Stimulated activated CD4-positive, alpha-beta T cell treated with anti-CD3 and anti-CD28 coated beads, Interleukin-2, amount 100 ng/mL, for 24 hours (primary cell): ENCODE data around the gene UFSP2.

ENCODE experiments used
- DNase-seq, 2 donors: peaks; one replicate each; pipeline ENCODE4 v3.0.0-alpha.2; 2020

Gene UFSP2, protein sequence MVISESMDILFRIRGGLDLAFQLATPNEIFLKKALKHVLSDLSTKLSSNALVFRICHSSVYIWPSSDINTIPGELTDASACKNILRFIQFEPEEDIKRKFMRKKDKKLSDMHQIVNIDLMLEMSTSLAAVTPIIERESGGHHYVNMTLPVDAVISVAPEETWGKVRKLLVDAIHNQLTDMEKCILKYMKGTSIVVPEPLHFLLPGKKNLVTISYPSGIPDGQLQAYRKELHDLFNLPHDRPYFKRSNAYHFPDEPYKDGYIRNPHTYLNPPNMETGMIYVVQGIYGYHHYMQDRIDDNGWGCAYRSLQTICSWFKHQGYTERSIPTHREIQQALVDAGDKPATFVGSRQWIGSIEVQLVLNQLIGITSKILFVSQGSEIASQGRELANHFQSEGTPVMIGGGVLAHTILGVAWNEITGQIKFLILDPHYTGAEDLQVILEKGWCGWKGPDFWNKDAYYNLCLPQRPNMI

DNA sequence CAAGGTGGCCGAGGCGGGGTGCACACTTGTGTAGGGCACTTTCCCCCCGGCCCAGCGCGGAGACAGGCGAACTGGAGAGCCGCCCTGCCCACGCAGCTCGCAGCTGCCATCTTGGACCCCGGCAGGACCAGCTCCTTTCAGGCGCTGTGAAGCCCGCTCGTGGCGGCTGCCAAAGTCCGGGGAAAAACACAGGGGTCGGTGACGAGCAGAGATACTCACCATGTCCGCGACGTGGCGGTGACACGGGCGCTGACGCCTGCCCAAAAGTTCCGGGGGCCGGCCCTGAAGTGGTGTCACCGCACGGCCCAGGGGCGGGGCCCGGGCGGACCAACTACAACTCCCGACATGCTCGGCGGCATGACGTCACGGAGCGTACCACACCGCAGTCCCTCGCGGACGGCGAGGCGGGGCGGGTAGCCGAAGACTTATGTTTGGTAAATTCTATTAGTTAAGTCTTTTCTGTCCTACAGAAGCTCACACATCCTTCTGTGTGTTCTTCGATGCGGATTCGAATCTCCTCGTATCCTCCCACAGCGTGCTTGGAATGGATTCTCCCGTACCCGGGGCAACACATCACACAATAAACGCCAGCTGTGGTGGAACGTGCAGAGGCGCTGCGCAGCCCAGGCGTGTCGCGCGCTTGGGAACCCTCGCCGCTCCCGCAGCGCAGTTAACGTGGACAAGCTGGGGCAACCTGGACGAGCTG is at the start of gene UFSP2:
TSS of gene UFSP2 (minus strand) at position 318 of the 706 bp plus-strand sequence. CDS start at position 222, 96 bp downstream.
- peak; percentile 83 to 87 for DNase-seq

DNA sequence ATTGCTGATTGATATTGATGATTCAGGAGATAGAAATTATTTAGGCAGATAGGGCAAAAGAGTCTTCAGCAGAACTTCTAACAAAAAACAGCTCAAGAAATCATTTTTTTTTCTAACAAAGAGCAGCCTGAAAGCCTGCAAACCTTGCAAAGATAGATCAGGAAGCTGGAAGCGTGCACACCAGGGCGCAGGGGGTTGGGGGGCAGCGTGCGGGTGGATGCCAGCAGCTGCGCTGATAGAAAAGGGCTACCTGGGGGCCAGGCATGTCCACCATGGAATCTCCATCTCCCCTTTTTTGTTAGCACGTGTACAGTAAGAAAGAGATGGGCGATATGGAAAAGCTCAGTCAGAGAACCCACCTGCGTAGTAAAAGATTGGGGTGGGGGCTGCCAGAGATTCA is 47.5 kb upstream of the UFSP2 start:
- no peak for DNase-seq

DNA sequence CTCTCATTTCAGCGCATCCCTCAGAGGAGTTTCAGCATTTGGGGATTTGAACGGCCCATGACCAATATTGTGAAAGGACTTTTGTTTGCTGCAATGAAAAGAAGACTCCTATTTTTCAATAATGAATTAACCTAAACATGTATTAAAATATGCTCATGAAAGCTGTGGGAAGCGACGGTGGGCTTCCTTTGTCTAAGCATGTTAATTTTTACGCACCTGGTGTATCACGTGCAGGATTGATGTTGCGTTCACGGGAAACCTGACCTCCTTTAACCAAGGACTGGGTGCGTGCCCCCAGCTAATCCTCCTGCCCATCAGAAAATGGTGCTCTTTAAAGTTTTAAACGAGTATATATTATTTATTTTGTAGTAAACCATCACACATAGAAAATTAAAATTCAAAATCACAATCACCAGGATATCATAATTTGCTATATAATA is 46.4 kb upstream of the UFSP2 start:
- DNase-seq: no peak

DNA sequence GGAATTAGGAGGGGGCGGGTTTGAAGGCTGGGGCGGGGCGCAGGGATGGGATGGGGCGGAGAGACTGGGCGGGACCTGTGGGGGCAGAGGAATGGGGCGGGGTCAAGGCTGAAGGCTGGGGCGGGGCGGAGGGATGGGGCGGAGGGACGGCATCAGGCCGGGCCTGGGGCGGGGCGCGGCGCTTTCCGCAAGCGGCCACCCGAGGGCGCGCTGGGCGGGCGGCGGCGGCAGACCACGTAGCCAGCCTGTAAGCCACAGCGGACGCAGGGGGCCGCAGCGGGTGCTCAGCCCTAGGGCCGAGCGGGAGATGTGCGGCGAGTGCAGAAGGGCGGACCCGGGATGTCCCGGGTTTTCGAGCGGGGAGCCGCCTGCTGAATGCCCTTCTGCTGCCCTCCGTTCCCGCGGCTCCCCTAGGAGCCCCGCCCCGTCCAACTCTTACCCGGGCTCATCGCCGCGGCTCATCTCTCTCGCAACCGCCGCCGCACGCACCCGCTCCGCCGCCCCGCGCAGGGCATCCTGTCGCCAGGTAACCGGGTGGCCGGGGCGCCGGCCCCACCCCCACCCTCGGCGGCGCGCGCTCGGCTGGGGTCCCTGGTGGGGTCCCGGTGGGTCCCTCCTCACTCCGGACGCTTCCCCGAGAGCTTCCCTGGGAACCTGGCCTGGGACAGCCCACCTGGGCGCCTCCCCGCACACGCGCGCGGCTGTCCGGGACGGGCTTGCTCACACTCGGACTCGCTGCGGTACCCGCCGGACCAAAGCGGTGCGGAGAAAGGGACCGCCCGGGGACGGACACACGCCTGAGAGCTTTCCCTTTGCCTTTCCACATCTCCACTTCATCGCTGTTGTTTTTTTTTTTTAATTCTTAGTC is 45.7 kb upstream of the UFSP2 start, which contains the start of gene CCDC110:
TSS of gene CCDC110 (minus strand) at position 499 of the 868 bp plus-strand sequence. CDS start at position 449, 50 bp downstream.
- DNase-seq: peak; percentile 91 to 94

DNA sequence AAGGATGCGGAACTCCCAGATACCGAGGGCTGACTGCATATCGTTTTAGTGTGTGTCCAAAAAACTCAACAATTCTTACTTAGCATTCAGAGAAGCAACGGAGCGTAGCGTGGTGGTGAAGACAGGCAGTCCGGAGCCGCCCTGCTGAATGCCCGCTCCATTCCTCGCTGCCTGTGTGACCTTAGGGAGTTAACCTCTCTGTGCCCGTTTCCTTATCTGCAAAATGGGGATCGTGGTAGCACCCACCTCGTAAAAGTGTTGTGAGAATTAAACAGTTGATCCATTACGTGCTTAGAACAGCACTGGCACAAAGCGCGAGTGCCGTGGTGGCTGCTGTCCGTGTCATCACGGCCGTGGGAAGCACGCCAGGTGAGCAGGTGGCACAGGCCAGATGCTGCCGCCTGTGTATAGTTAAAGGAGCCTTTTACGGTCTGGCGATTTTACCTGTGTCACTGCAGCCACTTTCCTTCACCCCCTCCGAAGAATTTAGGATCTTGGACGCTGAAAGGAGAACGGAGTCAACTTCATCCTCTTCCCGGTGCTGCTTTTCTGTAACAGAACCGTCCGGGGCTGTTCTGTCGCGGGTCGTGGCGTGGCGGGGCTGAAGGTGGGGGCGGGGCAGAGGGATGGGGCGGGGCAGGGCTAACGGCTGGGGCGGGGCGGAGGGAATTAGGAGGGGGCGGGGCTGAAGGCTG is 44.9 kb upstream of the UFSP2 start:
- DNase-seq: no peak

DNA sequence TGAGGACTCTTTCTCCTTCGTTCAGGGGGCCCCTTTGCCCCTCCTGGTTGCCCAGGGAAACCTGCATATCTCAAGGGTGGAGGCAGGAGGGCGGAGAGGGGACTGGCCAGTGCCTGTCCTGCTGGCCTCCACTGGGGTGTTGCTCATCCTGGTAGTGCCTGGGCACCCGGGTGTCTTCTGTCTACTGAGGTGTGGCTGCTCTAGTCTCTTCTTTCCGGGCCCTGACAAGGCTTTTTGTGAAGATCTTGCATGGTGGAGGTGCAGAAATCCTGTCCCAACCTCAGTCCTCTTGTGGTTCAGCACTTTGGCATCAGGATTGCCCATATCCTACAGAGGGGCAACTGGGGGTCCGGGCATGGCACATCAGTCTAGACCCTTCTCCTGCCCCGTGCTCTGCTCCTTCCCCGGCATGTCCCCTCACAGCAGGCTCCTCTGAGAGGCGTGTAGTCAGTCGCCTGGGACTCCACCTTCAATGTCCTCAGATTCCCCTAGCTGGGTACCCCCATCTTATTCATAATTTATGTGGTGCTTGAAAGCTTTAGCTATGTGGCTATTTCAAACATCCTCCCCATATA is 43.9 kb upstream of the UFSP2 start:
- DNase-seq: no peak

DNA sequence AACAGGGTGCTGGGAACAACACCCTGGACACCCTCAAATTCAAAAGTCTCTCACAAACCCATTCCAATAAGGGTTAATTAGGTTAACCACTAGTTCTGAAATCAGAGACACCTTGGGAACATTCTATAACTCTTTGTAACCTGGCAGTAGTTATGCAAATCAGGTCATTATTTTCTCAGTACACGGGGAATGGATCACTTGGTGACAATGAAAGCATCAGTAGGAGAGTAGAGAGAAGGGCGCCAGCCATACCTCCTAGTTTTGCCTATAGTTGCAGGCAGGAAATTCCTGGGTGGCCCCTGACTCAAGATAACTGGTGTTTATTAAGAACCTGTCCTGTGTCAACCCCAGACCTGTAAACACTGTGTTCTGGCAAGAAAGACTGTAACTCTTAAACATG is 43.2 kb upstream of the UFSP2 start:
- no peak for DNase-seq

DNA sequence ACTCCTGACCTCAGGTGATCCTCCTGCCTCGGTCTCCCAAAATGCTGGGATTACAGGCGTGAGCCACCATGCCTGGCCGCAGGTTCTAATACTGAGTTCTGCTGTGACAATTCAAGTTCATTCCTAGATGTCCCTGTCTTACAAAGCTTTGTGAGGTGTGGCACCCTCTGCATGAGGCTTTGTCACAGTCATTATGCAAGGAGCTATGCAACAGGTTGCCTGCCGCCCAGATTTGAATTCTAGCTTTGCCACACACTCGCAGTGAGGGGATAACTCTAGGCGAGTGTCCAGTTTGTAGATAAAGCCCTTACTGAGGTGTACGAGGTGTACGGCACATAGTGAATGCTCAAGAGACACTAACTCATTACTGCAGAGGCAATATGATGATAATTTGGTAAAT is 42.2 kb upstream of the UFSP2 start:
- no peak for DNase-seq

DNA sequence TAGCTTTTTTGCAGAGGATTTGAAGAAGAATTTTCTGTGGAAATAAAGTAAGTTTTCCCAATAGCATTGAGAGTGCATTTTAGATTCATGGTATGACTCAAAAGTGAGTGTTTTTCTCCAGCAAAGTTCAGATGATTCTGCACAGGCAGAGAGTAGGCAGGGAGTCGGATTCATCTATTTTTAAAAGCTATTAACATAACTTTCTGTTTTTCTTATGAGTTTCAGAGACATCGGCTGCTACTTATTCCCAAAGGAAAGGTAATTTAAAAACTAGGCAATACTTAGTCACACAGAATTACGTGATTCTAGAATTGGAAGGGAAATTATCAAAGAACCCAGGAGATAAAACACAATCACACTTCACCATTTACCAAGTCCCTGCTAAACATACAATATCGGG is 41.3 kb upstream of the UFSP2 start:
- DNase-seq: no peak

DNA sequence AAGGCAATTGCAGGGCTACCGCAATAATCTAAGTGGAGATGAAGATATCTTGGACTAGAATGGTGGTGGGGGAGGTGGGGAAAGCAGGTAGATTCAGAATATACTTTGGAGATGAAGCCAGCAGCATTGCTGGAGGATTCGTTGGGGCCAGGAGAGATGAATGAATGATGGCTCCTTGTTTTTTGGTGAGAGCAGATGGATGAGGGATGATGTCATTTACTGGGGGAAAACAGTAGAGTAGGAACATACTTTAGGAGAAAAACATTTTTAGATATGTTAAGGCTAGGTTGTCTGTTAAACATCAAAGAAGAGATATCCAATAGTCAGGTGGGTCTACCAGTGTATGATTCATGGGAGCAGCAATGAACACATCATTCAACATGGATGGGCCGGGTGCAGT is 39.9 kb upstream of the UFSP2 start:
- no peak for DNase-seq

DNA sequence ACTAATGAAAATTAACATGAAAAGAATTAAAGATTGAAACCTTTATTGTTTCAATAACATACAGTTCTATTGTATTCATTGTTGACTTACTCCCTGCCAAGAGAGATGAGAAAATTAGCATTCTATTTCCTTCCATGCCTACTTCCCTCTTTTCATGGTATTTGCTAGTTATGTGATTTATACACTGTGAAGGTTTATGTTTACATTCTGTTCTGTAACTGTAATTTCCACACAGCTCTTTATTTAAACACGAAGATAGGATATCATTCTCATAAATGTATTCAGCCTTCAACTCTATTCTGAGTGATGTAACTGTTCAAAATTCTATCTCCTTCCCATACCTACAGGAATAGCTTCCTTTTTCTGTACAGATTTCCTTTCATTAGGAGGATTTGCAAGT is 39.1 kb upstream of the UFSP2 start:
- no peak for DNase-seq

DNA sequence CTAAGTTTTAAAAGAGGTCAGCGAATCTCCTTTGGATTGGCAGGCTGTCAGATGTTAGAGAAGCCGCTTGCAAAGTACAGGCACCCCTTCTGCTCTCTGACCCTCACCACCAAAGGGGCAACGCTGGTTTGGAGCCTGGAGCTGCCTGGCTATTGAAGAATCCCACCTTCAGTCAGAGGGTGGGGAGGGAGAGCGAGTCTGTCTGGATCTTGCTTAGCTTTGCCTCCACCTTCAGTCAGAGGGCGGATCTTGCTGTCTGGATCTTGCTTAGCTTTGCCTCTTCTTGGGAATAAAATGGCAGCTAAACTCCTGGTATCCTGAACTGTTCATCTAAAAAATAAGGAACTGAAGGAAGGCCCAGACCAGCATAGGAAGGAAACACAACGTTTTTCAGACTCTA is 38.4 kb upstream of the UFSP2 start:
- no peak for DNase-seq

DNA sequence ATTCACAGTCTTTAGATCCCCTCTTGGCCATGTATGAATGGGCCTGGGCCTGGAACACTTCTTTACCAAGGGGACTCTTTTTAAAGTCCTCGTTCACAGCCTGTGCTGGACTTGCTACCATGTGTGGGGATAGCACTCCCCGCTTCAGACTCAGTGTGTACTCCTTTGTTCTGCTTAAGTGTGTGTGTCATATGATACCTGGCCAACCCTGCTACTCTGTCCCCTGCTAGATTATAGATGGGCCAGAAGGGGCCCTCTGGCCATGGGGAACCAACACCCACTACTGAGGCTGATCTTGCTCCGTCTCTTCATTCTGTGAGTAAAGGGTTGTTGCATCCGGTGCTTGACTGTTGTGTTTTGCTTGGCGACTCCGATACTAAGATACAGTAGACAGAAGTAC is 37.8 kb upstream of the UFSP2 start:
- DNase-seq: no peak

DNA sequence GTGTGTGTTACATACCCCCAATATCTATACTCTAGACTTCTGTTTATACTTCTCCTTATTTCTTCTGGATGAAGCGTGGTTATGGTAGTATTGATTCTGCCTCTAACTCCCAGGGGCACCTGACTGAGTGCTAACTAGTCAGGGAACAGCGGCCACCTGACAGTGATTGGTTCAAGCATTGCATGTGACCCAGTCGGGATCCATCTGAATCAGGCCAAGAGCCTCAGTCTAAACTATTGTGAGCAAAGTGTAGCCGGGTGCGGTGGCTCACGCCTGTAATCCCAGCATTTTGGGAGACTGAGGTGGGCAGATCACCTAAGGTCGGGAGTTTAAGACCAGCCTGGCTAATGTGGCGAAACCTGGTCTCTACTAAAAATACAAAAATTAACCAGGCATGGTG is 35.8 kb upstream of the UFSP2 start:
- no peak for DNase-seq

DNA sequence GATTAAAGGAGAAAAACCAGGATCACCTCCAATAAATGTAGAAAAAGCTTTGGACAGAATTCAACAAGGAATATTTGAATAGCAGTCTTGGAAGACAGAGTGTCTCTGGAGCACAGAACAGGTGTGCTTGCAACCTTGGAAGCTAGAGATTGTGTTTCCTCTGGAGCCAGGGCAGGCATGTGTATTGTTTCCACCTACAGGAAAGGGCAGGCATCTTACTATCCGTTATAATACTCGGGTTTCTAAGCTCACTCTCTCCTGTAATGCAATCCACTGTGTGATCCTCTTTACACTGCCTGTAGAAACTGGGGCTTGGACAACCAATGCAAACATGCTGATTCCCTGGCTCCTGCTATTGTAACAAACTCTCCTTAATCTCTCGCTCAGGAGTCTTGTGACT is 31.4 kb upstream of the UFSP2 start:
- no peak for DNase-seq

DNA sequence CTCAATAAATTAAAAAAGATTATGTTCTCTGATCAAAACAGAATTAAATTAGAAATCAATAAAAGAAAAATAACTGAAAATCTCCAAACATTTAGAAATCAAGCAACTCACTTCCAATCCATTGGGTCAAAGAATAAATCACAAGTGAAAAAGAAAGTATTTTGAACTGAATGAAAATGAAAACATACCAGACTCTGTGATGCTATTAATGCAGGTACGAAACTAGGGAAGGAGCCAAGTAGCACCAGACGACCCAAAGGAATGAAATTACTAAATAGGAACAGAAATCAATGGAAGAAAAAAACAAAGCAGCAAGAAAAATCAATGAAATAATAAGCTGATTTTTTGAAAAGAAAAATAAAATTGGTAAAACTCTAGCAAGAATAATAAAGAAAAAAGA is 30.4 kb upstream of the UFSP2 start:
- no peak for DNase-seq

DNA sequence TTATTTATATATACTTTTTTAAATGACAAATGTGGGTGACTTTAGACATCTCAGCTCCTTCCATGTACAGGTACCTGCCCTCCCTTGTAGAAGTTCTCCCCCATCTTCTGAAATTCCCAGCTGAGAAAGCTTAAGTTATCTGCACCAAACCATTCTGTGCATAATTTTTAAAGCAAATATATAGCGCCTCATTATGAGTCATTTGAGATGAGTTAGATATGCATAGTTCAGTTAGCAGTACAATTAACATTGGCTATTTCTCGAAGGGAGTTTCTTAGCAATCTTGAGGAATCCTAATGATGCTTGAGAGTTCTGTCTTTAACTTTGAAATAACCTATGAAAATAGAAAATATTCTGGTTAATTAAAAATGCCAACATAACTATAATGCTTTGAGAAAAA is 19.4 kb upstream of the UFSP2 start:
- DNase-seq: no peak

DNA sequence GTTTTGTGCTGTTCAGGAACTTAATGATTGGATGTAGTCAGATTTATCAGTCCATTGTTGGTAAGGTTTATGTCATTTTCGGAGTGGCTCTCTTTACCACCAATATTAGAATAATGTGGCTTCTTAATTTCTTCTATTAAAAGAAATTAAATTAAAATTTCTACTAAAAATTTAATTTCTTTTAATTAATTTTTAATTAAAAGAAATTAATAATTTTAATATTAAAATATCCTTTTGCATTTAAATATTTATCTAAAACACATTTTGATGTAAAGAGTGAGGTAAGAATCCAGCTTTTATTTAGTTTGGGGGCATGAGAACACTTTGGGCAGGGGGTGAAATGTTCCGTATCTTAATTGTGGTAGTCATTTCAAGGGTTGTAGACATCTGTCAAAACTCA is 15.7 kb upstream of the UFSP2 start:
- no peak for DNase-seq

DNA sequence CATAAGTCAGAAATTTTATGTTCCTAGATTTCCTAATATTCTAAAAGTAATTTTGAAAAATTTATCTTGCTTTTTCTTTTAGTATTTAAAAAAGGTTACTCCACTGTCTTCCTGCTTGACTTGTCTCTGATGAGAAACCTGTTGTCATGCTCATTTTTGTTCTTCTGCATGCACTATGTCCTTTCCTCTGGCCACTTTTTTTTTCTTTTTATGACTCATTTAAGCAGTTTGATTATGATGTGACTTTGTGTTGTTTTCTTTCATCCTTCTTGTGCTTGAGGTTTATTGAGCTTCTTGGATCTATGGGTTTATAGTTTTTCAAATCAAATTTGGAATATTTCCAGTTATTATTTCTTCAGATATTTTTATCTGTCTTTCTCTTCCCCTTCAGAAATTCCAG is 12.0 kb upstream of the UFSP2 start:
- no peak for DNase-seq

DNA sequence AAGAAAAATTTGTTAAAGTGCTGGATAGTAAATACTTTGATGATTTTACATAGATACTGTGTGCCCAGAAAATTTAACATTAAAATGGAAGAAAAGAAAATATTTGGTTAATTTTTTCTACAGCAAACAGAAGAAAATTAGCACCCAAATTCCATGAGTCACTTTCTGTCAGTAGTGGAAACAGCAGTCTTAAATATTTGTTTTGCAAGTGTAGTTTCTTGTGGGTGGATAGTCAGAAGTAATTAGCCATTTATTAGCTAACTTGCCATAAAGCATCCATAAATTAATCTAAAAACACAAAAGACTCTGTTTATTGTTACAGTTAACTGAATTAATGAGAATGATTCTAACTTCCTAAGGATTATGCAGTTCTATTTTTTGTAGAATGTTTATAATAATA is 9.7 kb upstream of the UFSP2 start:
- DNase-seq: no peak

DNA sequence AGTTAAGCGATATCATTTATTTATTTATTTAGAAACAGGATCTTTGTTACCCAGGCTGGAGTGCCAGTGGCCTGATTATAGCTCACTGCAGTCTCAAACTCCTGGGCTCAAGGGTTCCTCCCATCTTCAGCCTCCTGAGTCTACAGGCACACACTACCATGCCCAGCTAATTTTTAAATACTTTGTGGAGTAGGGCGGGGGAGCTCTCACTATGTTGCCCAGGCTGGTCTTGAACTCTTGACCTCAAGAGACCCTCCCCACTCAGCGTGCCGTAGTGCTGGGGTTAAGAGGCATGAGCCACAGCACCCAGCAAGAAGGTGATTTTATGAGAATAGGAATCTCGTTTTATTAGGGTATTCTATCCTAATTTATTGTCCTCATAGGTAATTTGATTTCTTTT is 3.9 kb upstream of the UFSP2 start:
- no peak for DNase-seq
